Measurements from ENCODE around the gene RASD1. TPM values are rescaled to one million over a fixed set of nuclear protein-coding genes. Genes with fewer than 3 reads are reported as not detected.

Gene RASD1
- total RNA-seq, 1 experiment from 2014 or later = 5.7 TPM

DNA sequence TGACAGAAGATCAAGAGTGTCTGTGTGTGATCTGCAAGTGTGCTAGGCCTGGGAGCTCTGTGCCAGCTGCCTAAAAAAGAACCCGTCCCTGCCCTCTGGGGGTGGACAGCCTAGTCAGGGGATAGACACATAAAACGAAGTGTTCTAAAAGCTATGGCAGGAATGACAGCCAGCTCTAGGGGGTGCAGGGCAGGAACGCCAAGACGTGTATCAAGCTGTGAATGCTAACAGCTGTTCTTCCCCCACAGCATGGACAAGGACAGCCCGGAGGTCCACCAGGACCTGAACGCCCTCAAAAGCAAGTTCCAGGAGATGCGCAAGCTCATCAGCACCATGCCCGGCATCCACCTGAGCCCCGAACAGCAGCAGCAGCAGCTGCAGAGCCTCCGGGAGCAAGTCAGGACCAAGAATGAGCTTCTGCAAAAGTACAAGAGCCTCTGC, 5.1 kb downstream of the RASD1 start:
- no CpG with 5 or more reads among the region's 10 CpGs for WGBS (ENCODE audit: extremely low coverage, insufficient read length, low lambda C conversion rate)
- Histone ChIP-seq H3K79me2 (ENCODE audit: insufficient read depth, low read length) (no peaks in the 10 kb centered on the region), H2BK15ac (ENCODE audit: low read depth, low read length) (no peak overlapping the region), H3K4ac (ENCODE audit: low read depth, low read length) (no peak overlapping the region), H4K8ac (replicated peaks; ENCODE audit: insufficient read length, low read depth, low read length) (no peak overlapping the region), H3K14ac (ENCODE audit: insufficient read depth, low read length) (no peak overlapping the region), H3K18ac (ENCODE audit: insufficient read length, low read depth, low read length) (no peak overlapping the region), H4K5ac (ENCODE audit: insufficient read length, low read depth, low read length) (no peak overlapping the region), H2BK120ac (ENCODE audit: low read depth, low read length, poor library complexity, severe bottlenecking) (no peak overlapping the region), H3K4me2 (ENCODE audit: insufficient read depth, insufficient read length, low read length) (no peak overlapping the region), H4K91ac (ENCODE audit: insufficient read length, low read depth, low read length) (no peak overlapping the region), H3K27ac (ENCODE audit: insufficient read length, low read depth, low read length) (no peak overlapping the region), H3K9me3 (ENCODE audit: control insufficient read depth, low read depth, low read length) (no peaks in the 10 kb centered on the region), H2BK12ac (ENCODE audit: insufficient read length, low read depth, low read length) (no peak overlapping the region), H3K56ac (ENCODE audit: insufficient read length, low read depth, low read length) (no peak overlapping the region), H2BK20ac (ENCODE audit: low read depth, low read length, poor library complexity, severe bottlenecking) (no peak overlapping the region), H3K23me2 (ENCODE audit: insufficient read length, low read depth, low read length, poor library complexity, severe bottlenecking) (peaks cover 16% of the 10 kb centered on the region), H3K9ac (ENCODE audit: extremely low read depth, insufficient read length, low read length) (no peak overlapping the region), H3K4me1 (ENCODE audit: insufficient read depth, low read length) (peaks cover 3% of the 10 kb centered on the region; the same call in 1 of the 2 replicates), H2AFZ (ENCODE audit: low read length) (no peak overlapping the region), H3K23ac (ENCODE audit: insufficient read length, low read depth, low read length) (no peak overlapping the region), H4K20me1 (ENCODE audit: control insufficient read depth, insufficient read depth, insufficient read length) (no peaks in the 10 kb centered on the region), H2BK5ac (ENCODE audit: insufficient read length, low read length) (no peak overlapping the region), H3K27me3 (ENCODE audit: insufficient read depth, low read length) (peaks cover 8% of the 10 kb centered on the region; the same call in 1 of the 2 replicates), H3T11ph (ENCODE audit: low read length) (no peak overlapping the region), H2AK5ac (ENCODE audit: insufficient read length, low read length) (no peak overlapping the region), H3K79me1 (ENCODE audit: insufficient read depth, low read depth, low read length, poor library complexity, severe bottlenecking) (no peaks in the 10 kb centered on the region)
- Mint-ChIP-seq H3K4me1 (peaks cover 27 to 32% of the 10 kb centered on the region in 2 experiments), H3K4me3 (no peak overlapping the region), H3K36me3 (ENCODE audit: insufficient read depth in 1 of 3, low read depth in 3 of 3) (peaks cover 20 to 50% (median 43%) of the 10 kb centered on the region in 3 experiments; a peak in 6 of 7 replicates), H3K27ac (no peak overlapping the region), H3K27me3 (ENCODE audit: low read depth) (peaks cover 27% of the 10 kb centered on the region), H3K9me3 (no peaks in the 10 kb centered on the region)
- DNase-seq = no peak
- no peak for TF ChIP-seq CTCF (conservative IDR thresholded peaks at IDR 0.05)
